ENCODE results near the gene CDC42. TPM values are rescaled to one million over a fixed set of nuclear protein-coding genes. Genes with fewer than 3 reads are reported as not detected.

The CDC42 gene
- total RNA-seq, 4 donors from 2014 or later, result 120 to 187 (median 171) TPM

GRCh38 chr1:22093513-22093912 lies 41.0 kb downstream of the CDC42 start:
- Histone ChIP-seq H3K9me3 (no peaks in the 10 kb centered on the region), H3K4me1 (peaks cover 0 to 43% (median 33%) of the 10 kb centered on the region in 4 donors), H3K27me3 (no peaks in the 10 kb centered on the region), H3K36me3 (peaks cover 0 to 52% (median 6%) of the 10 kb centered on the region in 3 donors), H3K4me3 (no peak overlapping the region), H3K27ac (no peak overlapping the region)
- no peak for DNase-seq (ENCODE audit: low spot score in 2 of 2)
- WGBS, 2 donors, result 89 to 97% methylated on average over 1 of the region's 1 CpG
- TF ChIP-seq EP300 (IDR thresholded peaks at IDR 0.05), result no peak
- no peak for TF ChIP-seq CTCF (IDR thresholded peaks at IDR 0.05)
- TF ChIP-seq POLR2A (IDR thresholded peaks at IDR 0.05), result no peak

- TF ChIP-seq CTCF (IDR thresholded peaks at IDR 0.05) (no peak), EP300 (IDR thresholded peaks at IDR 0.05) (no peak), POLR2A (IDR thresholded peaks at IDR 0.05) (no peak)
- peaks cover 0 to 64% (median 11%) of the 10 kb centered on the region in 3 donors for H3K36me3 ChIP-seq
These were observed 43.5 kb downstream of the CDC42 start for GRCh38 chr1:22096036-22096435.

GRCh38 chr1:22096463-22096862 lies 44.0 kb downstream of the CDC42 start:
- WGBS, 2 donors, result 81 to 83% methylated on average over 3 of the region's 3 CpGs
- H3K27me3 ChIP-seq, result no peaks in the 10 kb centered on the region
- peaks cover 0 to 36% (median 12%) of the 10 kb centered on the region in 4 donors for H3K4me1 ChIP-seq
- no peak overlapping the region for H3K27ac ChIP-seq
- TF ChIP-seq POLR2A (IDR thresholded peaks at IDR 0.05), result no peak
- TF ChIP-seq EP300 (IDR thresholded peaks at IDR 0.05), result no peak
- no peak for TF ChIP-seq CTCF (IDR thresholded peaks at IDR 0.05)
- no peak overlapping the region for H3K4me3 ChIP-seq
- DNase-seq (ENCODE audit: low spot score in 2 of 2), result no peak
- no peaks in the 10 kb centered on the region for H3K9me3 ChIP-seq
- peaks cover 0 to 64% (median 11%) of the 10 kb centered on the region in 3 donors for H3K36me3 ChIP-seq

More at GRCh38 chr1:22096036-22096435, 43.5 kb downstream of the CDC42 start:
- no peak overlapping the region for H3K27ac ChIP-seq
- peaks cover 0 to 36% (median 15%) of the 10 kb centered on the region in 4 donors for H3K4me1 ChIP-seq
- WGBS, 2 donors, result 83 to 87% methylated on average over 5 of the region's 5 CpGs
- DNase-seq (ENCODE audit: low spot score in 2 of 2), result no peak
- no peak overlapping the region for H3K4me3 ChIP-seq
- H3K27me3 ChIP-seq, result no peaks in the 10 kb centered on the region
- no peaks in the 10 kb centered on the region for H3K9me3 ChIP-seq

- Histone ChIP-seq H3K36me3 (peaks cover 0 to 55% (median 11%) of the 10 kb centered on the region in 3 donors), H3K4me1 (peaks cover 0 to 27% (median 6%) of the 10 kb centered on the region in 4 donors), H3K27me3 (no peaks in the 10 kb centered on the region), H3K9me3 (no peaks in the 10 kb centered on the region), H3K27ac (no peak overlapping the region), H3K4me3 (no peak overlapping the region)
- TF ChIP-seq POLR2A (IDR thresholded peaks at IDR 0.05), result no peak
- TF ChIP-seq CTCF (IDR thresholded peaks at IDR 0.05), result no peak
- TF ChIP-seq EP300 (IDR thresholded peaks at IDR 0.05), result no peak
- 91 to 96% methylated on average over 10 of the region's 10 CpGs for WGBS, 2 donors
- no peak for DNase-seq (ENCODE audit: low spot score in 2 of 2)
These were observed 46.2 kb downstream of the CDC42 start for GRCh38 chr1:22098752-22099151.

GRCh38 chr1:22100168-22100567 lies 47.7 kb downstream of the CDC42 start:
- Histone ChIP-seq H3K9me3 (no peaks in the 10 kb centered on the region), H3K36me3 (peaks cover 0 to 47% (median 11%) of the 10 kb centered on the region in 3 donors), H3K27ac (no peak overlapping the region), H3K4me1 (peaks cover 0 to 27% (median 6%) of the 10 kb centered on the region in 4 donors), H3K4me3 (no peak overlapping the region), H3K27me3 (no peaks in the 10 kb centered on the region)
- WGBS, 2 donors, result 65 to 73% methylated on average over 3 of the region's 3 CpGs
- DNase-seq (ENCODE audit: low spot score in 2 of 2), result no peak
- TF ChIP-seq EP300 (IDR thresholded peaks at IDR 0.05) (no peak), POLR2A (IDR thresholded peaks at IDR 0.05) (no peak), CTCF (IDR thresholded peaks at IDR 0.05) (no peak)
